CD4-positive, CD25-positive, alpha-beta regulatory T cell (primary cell): ENCODE data around the gene MSI2. TPM values are rescaled to one million over a fixed set of nuclear protein-coding genes. Genes with fewer than 3 reads are reported as not detected.

Experiments used
- ATAC-seq, 2 donors: fragments of 150-1000 bp; cut with Tn5 transposase; one replicate each; pipeline ENCODE4 v1.10.0; 2021; ENCODE audit warnings: low read depth in 2 of 2, moderate number of reproducible peaks in 2 of 2, moderate library complexity in 1 of 2
- DNase-seq, 3 donors: peaks; one replicate each; pipeline versions ENCODE4 v3.0.0 to v3.0.0-alpha.2; 2012 to 2022; ENCODE audit warnings: mixed read lengths in 1 of 3
- H3K27ac ChIP-seq: one replicate; pipeline ENCODE4 v1.7.0; 2013; ENCODE audit warnings: mild to moderate bottlenecking, low read length; ENCODE audit not compliant: insufficient read depth, poor library complexity, severe bottlenecking
- H3K27me3 ChIP-seq: one replicate; pipeline ENCODE4 v1.7.0; 2013; ENCODE audit warnings: low read length; ENCODE audit not compliant: control insufficient read depth, insufficient read depth
- H3K36me3 ChIP-seq: one replicate; pipeline ENCODE4 v1.7.0; 2013; ENCODE audit warnings: mild to moderate bottlenecking, low read length, moderate library complexity; ENCODE audit not compliant: control insufficient read depth, insufficient read depth
- H3K4me1 ChIP-seq: 2 replicates; pipeline ENCODE4 v1.7.0; 2013; ENCODE audit warnings: mild to moderate bottlenecking, low read length; ENCODE audit not compliant: insufficient read depth, control insufficient read depth, poor library complexity, severe bottlenecking
- H3K4me3 ChIP-seq: one replicate; pipeline ENCODE4 v1.7.0; 2013; ENCODE audit warnings: low read depth, mild to moderate bottlenecking, low read length, moderate library complexity
- H3K9me3 ChIP-seq, 2 experiments: 1 replicate in 1 of 2; 2 replicates in 1 of 2; pipeline ENCODE4 v1.7.0; 2013; ENCODE audit warnings: low read length in 2 of 2, mild to moderate bottlenecking in 1 of 2, moderate library complexity in 1 of 2; ENCODE audit not compliant: control insufficient read depth in 2 of 2
- H3K27ac Mint-ChIP-seq, 3 donors: one replicate each; pipeline ENCODE4 v1.8.0; 2020 to 2022; ENCODE audit warnings: mild to moderate bottlenecking in 3 of 3, mixed read lengths in 3 of 3, moderate library complexity in 2 of 3
- H3K27me3 Mint-ChIP-seq: one replicate; pipeline ENCODE4 v1.8.0; 2022; ENCODE audit warnings: mild to moderate bottlenecking, mixed read lengths
- H3K36me3 Mint-ChIP-seq: one replicate; pipeline ENCODE4 v1.8.0; 2020; ENCODE audit warnings: mixed read lengths
- H3K4me1 Mint-ChIP-seq, 4 donors: one replicate each; pipeline ENCODE4 v1.8.0; 2020 to 2022; ENCODE audit warnings: mixed read lengths in 4 of 4, mild to moderate bottlenecking in 1 of 4
- H3K4me3 Mint-ChIP-seq, 4 donors: one replicate each; pipeline ENCODE4 v1.8.0; 2020 to 2022; ENCODE audit warnings: mild to moderate bottlenecking in 4 of 4, mixed read lengths in 4 of 4, moderate library complexity in 3 of 4
- H3K9me3 Mint-ChIP-seq, 7 donors: one replicate each; pipeline ENCODE4 v1.8.0; 2020 to 2022; ENCODE audit warnings: mixed read lengths in 7 of 7, mild to moderate bottlenecking in 3 of 7, moderate library complexity in 2 of 7
- polyA plus RNA-seq, 4 donors: library from polyadenylated mRNA; unstranded; fragments of 300-500 nt; fragmentation: Illumina TruSeq; gene quantifications; one replicate each; pipeline ENCODE4 v1.2.3, GENCODE V29; 2021
- total RNA-seq: library from RNA; stranded (reverse); gene quantifications from one replicate; pipeline ENCODE4 v1.2.3, GENCODE V29; 2022

The MSI2 gene
- total and polyA plus RNA-seq, 5 donors from 2014 or later = 3.2 to 177 (median 3.4) TPM

DNA sequence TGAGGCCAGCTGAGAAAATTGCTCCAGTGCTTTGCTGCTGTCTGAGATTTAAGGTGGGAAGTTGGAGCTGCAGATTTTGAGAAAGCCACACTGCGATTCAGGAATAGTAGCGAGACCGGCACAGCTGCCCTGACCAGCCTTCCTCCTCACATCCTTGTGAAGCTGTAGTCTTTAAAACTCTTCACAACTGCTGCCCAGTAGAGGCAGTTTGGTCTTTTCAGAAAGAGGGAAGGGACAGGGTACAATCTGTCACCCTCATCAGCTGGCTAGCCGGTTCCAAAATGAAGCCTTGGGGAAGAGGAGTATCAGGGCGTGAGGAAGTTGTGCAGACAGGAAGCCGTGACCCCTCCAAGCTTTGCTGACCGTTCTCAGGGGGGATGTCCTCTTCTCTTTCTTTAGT lies 195.3 kb downstream of the MSI2 start:
- ATAC-seq (no peak), DNase-seq (no peak)
- H3K27ac ChIP-seq = no peak overlapping the region
- Mint-ChIP-seq H3K27ac (peak overlapping the region; percentile 80 to 94 (median 92)), H3K4me1 (peaks cover 26 to 89% (median 48%) of the 10 kb centered on the region in 4 donors), H3K9me3 (peaks cover 0 to 2% (median 0%) of the 10 kb centered on the region in 7 donors), H3K36me3 (peaks cover 18% of the 10 kb centered on the region), H3K4me3 (peak overlapping the region; percentile 57 to 79 (median 62)), H3K27me3 (no peaks in the 10 kb centered on the region)
- H3K36me3 ChIP-seq = no peaks in the 10 kb centered on the region
- peaks cover 52% of the 10 kb centered on the region for H3K4me1 ChIP-seq
- no peaks in the 10 kb centered on the region for H3K27me3 ChIP-seq
- H3K4me3 ChIP-seq = no peak overlapping the region
- no peaks in the 10 kb centered on the region for H3K9me3 ChIP-seq

- H3K27ac Mint-ChIP-seq = peak overlapping the region; percentile 80 to 98 (median 92)
- peaks cover 0 to 2% (median 0%) of the 10 kb centered on the region in 7 donors for H3K9me3 Mint-ChIP-seq
- no peaks in the 10 kb centered on the region for H3K9me3 ChIP-seq
- H3K27me3 Mint-ChIP-seq = no peaks in the 10 kb centered on the region
- H3K36me3 ChIP-seq = no peaks in the 10 kb centered on the region
- no peaks in the 10 kb centered on the region for H3K27me3 ChIP-seq
- ATAC-seq (no peak), DNase-seq (no peak)
- peaks cover 11% of the 10 kb centered on the region for H3K36me3 Mint-ChIP-seq
- H3K4me1 Mint-ChIP-seq = peaks cover 22 to 87% (median 49%) of the 10 kb centered on the region in 4 donors
- peak overlapping the region in 2 of 4 donors; percentile 31 to 82 for H3K4me3 Mint-ChIP-seq
- peaks cover 61% of the 10 kb centered on the region for H3K4me1 ChIP-seq
- peak overlapping the region; percentile 48 for H3K27ac ChIP-seq
- H3K4me3 ChIP-seq = no peak overlapping the region
These were observed 197.6 kb downstream of the MSI2 start for GRCh38 chr17:57453841-57454425.

DNA sequence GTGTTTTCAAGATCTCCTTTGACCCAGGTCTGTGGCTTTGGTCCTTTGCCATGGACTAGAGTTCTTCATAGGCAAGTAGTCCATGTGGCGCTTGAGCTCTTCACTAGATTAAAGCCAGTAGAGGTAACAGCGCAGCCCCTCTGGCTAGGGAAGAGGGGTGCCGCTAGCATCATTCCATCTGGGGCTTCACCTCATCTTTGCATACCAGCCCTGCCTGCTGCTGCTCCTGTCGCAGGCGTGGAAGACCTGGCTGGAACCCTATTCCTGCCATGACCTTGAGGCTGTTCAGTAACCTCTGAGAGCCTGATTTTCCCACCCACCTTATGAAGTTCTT lies 198.4 kb downstream of the MSI2 start:
- Mint-ChIP-seq H3K4me1 (peaks cover 28 to 87% (median 52%) of the 10 kb centered on the region in 4 donors), H3K27ac (peak overlapping the region; percentile 92 to 98 (median 93)), H3K27me3 (no peaks in the 10 kb centered on the region), H3K36me3 (peaks cover 8% of the 10 kb centered on the region), H3K9me3 (peaks cover 0 to 2% (median 0%) of the 10 kb centered on the region in 7 donors), H3K4me3 (peak overlapping the region; percentile 57 to 93 (median 84))
- H3K4me3 ChIP-seq = peak overlapping the region; percentile 49
- ATAC-seq (no peak), DNase-seq (no peak)
- H3K4me1 ChIP-seq = peaks cover 67% of the 10 kb centered on the region
- peak overlapping the region; percentile 73 for H3K27ac ChIP-seq
- no peaks in the 10 kb centered on the region for H3K9me3 ChIP-seq
- H3K36me3 ChIP-seq = no peaks in the 10 kb centered on the region
- H3K27me3 ChIP-seq = no peaks in the 10 kb centered on the region

GRCh38 chr17:57455063-57455914 lies 199.0 kb downstream of the MSI2 start:
- peak overlapping the region; percentile 57 to 93 (median 84) for H3K4me3 Mint-ChIP-seq
- ATAC-seq = peak; percentile 62 to 64
- peaks cover 8% of the 10 kb centered on the region for H3K36me3 Mint-ChIP-seq

GRCh38 chr17:57456622-57457021 lies 200.3 kb downstream of the MSI2 start:
- Mint-ChIP-seq H3K27me3 (no peaks in the 10 kb centered on the region), H3K4me3 (peak overlapping the region in 1 of 4 donors; percentile 59), H3K36me3 (peaks cover 5% of the 10 kb centered on the region), H3K9me3 (peaks cover 0 to 2% (median 0%) of the 10 kb centered on the region in 7 donors), H3K4me1 (peaks cover 22 to 88% (median 53%) of the 10 kb centered on the region in 4 donors), H3K27ac (peak overlapping the region in 2 of 3 donors; percentile 91 to 93)
- DNase-seq (no peak), ATAC-seq (no peak)
- H3K4me3 ChIP-seq = no peak overlapping the region
- H3K9me3 ChIP-seq = no peaks in the 10 kb centered on the region
- H3K27ac ChIP-seq = no peak overlapping the region
- peaks cover 75% of the 10 kb centered on the region for H3K4me1 ChIP-seq
- H3K36me3 ChIP-seq = no peaks in the 10 kb centered on the region
- H3K27me3 ChIP-seq = no peaks in the 10 kb centered on the region

More at GRCh38 chr17:57455063-57455914, 199.0 kb downstream of the MSI2 start:
- peak in 2 of 3 donors; percentile 38 to 74 for DNase-seq
- Mint-ChIP-seq H3K27me3 (no peaks in the 10 kb centered on the region), H3K9me3 (peaks cover 0 to 2% (median 0%) of the 10 kb centered on the region in 7 donors), H3K4me1 (peaks cover 28 to 86% (median 54%) of the 10 kb centered on the region in 4 donors), H3K27ac (peak overlapping the region; percentile 92 to 98 (median 93))
- Histone ChIP-seq H3K27me3 (no peaks in the 10 kb centered on the region), H3K27ac (peak overlapping the region; percentile 73), H3K4me1 (peaks cover 72% of the 10 kb centered on the region), H3K36me3 (no peaks in the 10 kb centered on the region), H3K4me3 (peak overlapping the region; percentile 49), H3K9me3 (no peaks in the 10 kb centered on the region)

GRCh38 chr17:57457188-57457587 lies 200.9 kb downstream of the MSI2 start:
- no peak overlapping the region for H3K4me3 ChIP-seq
- H3K27me3 ChIP-seq = no peaks in the 10 kb centered on the region
- Mint-ChIP-seq H3K36me3 (peaks cover 10% of the 10 kb centered on the region), H3K27me3 (no peaks in the 10 kb centered on the region), H3K9me3 (peaks cover 0 to 2% (median 0%) of the 10 kb centered on the region in 7 donors), H3K27ac (no peak overlapping the region), H3K4me1 (peaks cover 22 to 88% (median 55%) of the 10 kb centered on the region in 4 donors), H3K4me3 (peak overlapping the region in 1 of 4 donors; percentile 43)
- no peak for DNase-seq
- no peak overlapping the region for H3K27ac ChIP-seq
- H3K9me3 ChIP-seq = no peaks in the 10 kb centered on the region
- H3K36me3 ChIP-seq = no peaks in the 10 kb centered on the region
- peaks cover 75% of the 10 kb centered on the region for H3K4me1 ChIP-seq
- ATAC-seq = no peak

- Mint-ChIP-seq H3K27me3 (no peaks in the 10 kb centered on the region), H3K4me1 (peaks cover 16 to 88% (median 62%) of the 10 kb centered on the region in 4 donors), H3K4me3 (peak overlapping the region; percentile 30 to 69 (median 50)), H3K36me3 (peaks cover 13% of the 10 kb centered on the region), H3K9me3 (peaks cover 0 to 2% (median 0%) of the 10 kb centered on the region in 7 donors), H3K27ac (peak overlapping the region; percentile 87 to 92 (median 88))
- peak overlapping the region; percentile 15 for H3K27ac ChIP-seq
- no peaks in the 10 kb centered on the region for H3K27me3 ChIP-seq
- H3K36me3 ChIP-seq = no peaks in the 10 kb centered on the region
- DNase-seq (no peak), ATAC-seq (no peak)
- H3K4me3 ChIP-seq = peak overlapping the region; percentile 40
- H3K9me3 ChIP-seq = no peaks in the 10 kb centered on the region
- peaks cover 71% of the 10 kb centered on the region for H3K4me1 ChIP-seq
These were observed 202.5 kb downstream of the MSI2 start for GRCh38 chr17:57458718-57459285.
